Activated B cell treated with CpG ODN at 0.5 μM for 24 hours (primary cell): ENCODE data around the gene ABCB9. TPM values are rescaled to one million over a fixed set of nuclear protein-coding genes. Genes with fewer than 3 reads are reported as not detected.

Source experiments
- ATAC-seq: fragments of 200-7000 bp; cut with Tn5 transposase; one replicate; pipeline ENCODE4 v1.10.0; 2021; ENCODE audit warnings: low read depth, mild to moderate bottlenecking, moderate library complexity
- CTCF ChIA-PET: fragments of 350-600 bp; sonication (Branson Sonifier 250); formaldehyde crosslinking; loops from one replicate; lab custom pipeline; 2021; ENCODE audit warnings: antibody characterized with exemption; lab: Charles Lee
- POLR2A ChIA-PET: fragments of 350-600 bp; sonication (Branson Sonifier 250); formaldehyde crosslinking; loops from one replicate; lab custom pipeline; 2021; ENCODE audit warnings: antibody characterized with exemption; lab: Charles Lee
- DNase-seq: peaks from one replicate; pipeline ENCODE4 v3.0.0; 2022
- H3K27ac Mint-ChIP-seq: one replicate; pipeline ENCODE4 v1.8.0; 2020; ENCODE audit warnings: mixed read lengths
- H3K27me3 Mint-ChIP-seq: one replicate; pipeline ENCODE4 v1.8.0; 2021; ENCODE audit warnings: mixed read lengths
- H3K36me3 Mint-ChIP-seq: one replicate; pipeline ENCODE4 v1.8.0; 2021; ENCODE audit warnings: low read depth, mixed read lengths
- H3K4me1 Mint-ChIP-seq: one replicate; pipeline ENCODE4 v1.8.0; 2021; ENCODE audit warnings: mixed read lengths
- H3K4me3 Mint-ChIP-seq: one replicate; pipeline ENCODE4 v1.8.0; 2020; ENCODE audit warnings: mild to moderate bottlenecking, mixed read lengths
- H3K9me3 Mint-ChIP-seq: one replicate; pipeline ENCODE4 v1.8.0; 2020; ENCODE audit warnings: mixed read lengths
- intact Hi-C: fragments of 100-400 bp; cut with micrococcal nuclease; formaldehyde crosslinking; loops from one replicate; pipeline ENCODE4 v1.15.1; 2024
- total RNA-seq: library from RNA; stranded (reverse); gene quantifications from 2 replicates; pipeline ENCODE4 v1.2.3, GENCODE V29; 2022
- TF ChIP-seq, protein P1 (sequence below): fragments of 200-600 bp; IDR thresholded peaks from one replicate; pipeline ENCODE4 v1.8.0; 2022; ENCODE audit warnings: antibody characterized with exemption, mild to moderate bottlenecking

ABCB9 gene
- total RNA-seq, 1 donor from 2014 or later = 4.6 TPM

DNA sequence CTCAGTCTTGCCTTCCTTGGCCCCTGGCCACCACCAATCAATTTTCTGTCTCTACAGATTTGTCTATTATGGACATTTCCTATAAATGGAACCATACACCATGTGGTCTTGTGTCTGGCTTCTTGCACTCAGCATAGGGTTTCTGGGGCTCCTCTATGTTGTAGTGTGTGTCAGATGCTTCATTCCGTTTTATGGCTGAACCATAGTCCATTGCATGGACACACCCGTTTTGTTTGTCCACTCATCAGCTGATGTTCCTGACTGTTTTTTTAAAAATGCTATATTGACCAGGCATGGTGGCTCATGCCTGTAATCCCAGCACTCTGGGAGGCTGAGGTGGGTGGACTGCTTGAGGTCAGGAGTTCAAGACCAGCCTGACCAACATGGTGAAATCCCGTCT lies 35.2 kb upstream of the ABCB9 start:
- ChIA-PET CTCF (no interaction called here), POLR2A (no interaction called here)
- Mint-ChIP-seq H3K27ac (no peak overlapping the region), H3K36me3 (peaks cover 4% of the 10 kb centered on the region), H3K9me3 (no peaks in the 10 kb centered on the region), H3K4me1 (no peaks in the 10 kb centered on the region), H3K4me3 (no peak overlapping the region), H3K27me3 (no peaks in the 10 kb centered on the region)
- intact Hi-C loops = no loop called here
- DNase-seq = no peak
- ATAC-seq = no peak
- TF ChIP-seq, protein P1, sequence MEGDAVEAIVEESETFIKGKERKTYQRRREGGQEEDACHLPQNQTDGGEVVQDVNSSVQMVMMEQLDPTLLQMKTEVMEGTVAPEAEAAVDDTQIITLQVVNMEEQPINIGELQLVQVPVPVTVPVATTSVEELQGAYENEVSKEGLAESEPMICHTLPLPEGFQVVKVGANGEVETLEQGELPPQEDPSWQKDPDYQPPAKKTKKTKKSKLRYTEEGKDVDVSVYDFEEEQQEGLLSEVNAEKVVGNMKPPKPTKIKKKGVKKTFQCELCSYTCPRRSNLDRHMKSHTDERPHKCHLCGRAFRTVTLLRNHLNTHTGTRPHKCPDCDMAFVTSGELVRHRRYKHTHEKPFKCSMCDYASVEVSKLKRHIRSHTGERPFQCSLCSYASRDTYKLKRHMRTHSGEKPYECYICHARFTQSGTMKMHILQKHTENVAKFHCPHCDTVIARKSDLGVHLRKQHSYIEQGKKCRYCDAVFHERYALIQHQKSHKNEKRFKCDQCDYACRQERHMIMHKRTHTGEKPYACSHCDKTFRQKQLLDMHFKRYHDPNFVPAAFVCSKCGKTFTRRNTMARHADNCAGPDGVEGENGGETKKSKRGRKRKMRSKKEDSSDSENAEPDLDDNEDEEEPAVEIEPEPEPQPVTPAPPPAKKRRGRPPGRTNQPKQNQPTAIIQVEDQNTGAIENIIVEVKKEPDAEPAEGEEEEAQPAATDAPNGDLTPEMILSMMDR = no peak

DNA sequence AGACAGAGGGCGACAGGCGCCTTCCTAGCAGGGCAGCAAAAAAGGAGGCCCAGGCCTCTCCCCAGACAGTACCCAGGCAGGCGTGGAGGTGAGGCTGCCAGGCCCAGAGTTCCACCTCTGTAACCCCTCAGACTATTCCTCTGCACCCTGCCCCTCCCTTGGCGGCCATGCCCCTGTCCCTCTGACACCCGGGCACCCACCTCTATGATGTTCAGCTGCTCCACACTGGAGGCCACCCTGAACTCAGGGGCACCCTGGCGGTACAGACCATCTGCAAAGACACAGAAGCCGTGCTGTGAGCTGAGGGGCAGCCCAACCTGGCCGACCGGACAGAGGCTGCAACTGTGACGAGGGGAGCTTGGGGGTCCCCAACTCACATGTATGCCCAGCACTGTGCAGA lies 34.3 kb upstream of the ABCB9 start:
- H3K27me3 Mint-ChIP-seq = no peaks in the 10 kb centered on the region
- H3K36me3 Mint-ChIP-seq = peaks cover 4% of the 10 kb centered on the region
- no peak overlapping the region for H3K27ac Mint-ChIP-seq
- intact Hi-C loops = no loop called here
- H3K4me1 Mint-ChIP-seq = no peaks in the 10 kb centered on the region
- CTCF ChIA-PET = no interaction called here
- TF ChIP-seq, protein P1 = no peak
- POLR2A ChIA-PET = no interaction called here
- no peak for DNase-seq
- H3K4me3 Mint-ChIP-seq = no peak overlapping the region
- no peaks in the 10 kb centered on the region for H3K9me3 Mint-ChIP-seq
- no peak for ATAC-seq

DNA sequence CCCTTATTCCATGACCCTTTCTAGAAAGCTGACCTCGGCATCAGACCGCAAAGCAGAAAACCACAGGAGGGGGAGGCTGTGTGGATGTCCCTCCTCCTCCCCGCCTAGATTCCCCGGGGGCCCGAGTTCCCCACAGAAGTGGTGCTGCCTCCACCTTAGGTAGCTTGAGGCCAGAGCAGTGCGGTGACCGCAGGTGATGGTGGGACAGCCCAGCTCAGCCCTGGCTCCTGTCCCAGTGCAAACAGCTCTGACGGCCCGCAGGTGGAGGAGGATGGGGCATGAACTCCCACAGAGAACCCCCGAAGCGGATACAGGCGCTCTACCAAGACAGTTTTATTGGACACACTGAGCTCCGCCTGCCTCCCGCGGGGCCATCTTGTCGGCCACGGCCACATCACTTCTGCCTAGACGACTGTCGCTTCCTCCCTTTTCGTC lies 33.7 kb upstream of the ABCB9 start:
- no peak for ATAC-seq
- H3K4me3 Mint-ChIP-seq = no peak overlapping the region
- CTCF ChIA-PET = no interaction called here
- POLR2A ChIA-PET = no interaction called here
- H3K4me1 Mint-ChIP-seq = no peaks in the 10 kb centered on the region
- H3K27me3 Mint-ChIP-seq = no peaks in the 10 kb centered on the region
- intact Hi-C loops = no loop called here
- no peak for DNase-seq
- TF ChIP-seq, protein P1 = no peak
- H3K27ac Mint-ChIP-seq = no peak overlapping the region
- no peaks in the 10 kb centered on the region for H3K9me3 Mint-ChIP-seq
- peaks cover 4% of the 10 kb centered on the region for H3K36me3 Mint-ChIP-seq

DNA sequence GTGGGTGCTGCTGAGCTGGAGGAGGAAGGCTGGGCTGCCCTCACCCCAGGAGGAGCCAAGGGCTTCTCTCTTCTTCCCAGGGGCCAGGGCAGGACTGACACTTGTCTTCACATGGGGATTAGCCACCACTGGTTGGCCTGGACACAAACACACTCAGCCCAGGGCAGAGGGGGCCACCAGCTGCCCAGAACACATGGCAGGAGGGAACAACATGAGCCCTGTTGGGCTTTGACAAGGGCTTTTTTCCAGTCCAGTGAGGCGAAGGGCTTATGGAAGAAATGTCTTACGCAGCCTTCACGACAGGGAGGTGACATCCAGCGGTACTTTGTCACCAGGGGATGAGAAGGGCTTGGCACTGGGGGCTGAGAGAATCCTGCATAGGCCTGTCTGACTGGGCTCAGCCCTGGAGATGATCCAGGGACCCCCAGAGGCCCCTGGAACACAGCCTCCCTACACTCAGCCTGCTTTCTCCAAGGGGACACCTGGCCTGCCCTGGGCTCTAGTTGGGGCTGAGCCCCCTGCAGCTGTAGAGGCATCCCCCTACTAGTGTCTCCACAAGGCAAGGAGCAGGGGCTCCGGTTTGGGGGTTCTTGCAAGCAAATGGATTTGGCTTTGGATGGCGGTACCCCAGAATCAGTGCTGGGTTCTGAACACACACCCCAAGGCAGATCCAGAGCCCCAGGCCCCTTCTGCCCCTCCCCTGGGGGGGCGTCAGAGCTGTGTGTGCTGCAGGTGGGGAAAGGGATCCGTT lies 33.1 kb upstream of the ABCB9 start:
- no peak for ATAC-seq
- intact Hi-C loops = no loop called here
- H3K27me3 Mint-ChIP-seq = no peaks in the 10 kb centered on the region
- H3K36me3 Mint-ChIP-seq = peaks cover 3% of the 10 kb centered on the region
- H3K27ac Mint-ChIP-seq = no peak overlapping the region
- H3K4me3 Mint-ChIP-seq = no peak overlapping the region
- no peak for DNase-seq
- no peaks in the 10 kb centered on the region for H3K9me3 Mint-ChIP-seq
- CTCF ChIA-PET = no interaction called here
- TF ChIP-seq, protein P1 = no peak
- POLR2A ChIA-PET = no interaction called here
- no peaks in the 10 kb centered on the region for H3K4me1 Mint-ChIP-seq

DNA sequence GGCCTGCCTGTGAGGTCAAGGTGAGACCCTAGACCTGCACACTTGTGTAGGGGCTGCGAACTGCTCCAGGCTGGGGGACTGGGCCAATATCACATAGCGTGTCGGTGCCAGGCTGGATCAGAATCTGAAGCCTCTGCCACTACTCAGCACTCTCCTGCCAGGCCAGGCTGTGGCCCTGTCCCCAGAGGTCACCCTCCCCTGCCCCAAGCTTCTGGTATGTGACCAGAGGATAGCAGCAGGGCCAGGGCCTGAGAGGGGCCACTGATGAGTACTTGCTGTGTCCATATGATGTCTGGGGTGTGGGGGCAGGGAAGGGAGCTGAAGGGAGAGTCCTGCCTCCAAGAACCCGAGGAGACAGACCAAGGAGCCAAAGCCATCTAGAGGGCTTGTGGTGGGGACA lies 32.1 kb upstream of the ABCB9 start:
- TF ChIP-seq, protein P1 = no peak
- peaks cover 3% of the 10 kb centered on the region for H3K4me1 Mint-ChIP-seq
- ChIA-PET CTCF (no interaction called here), POLR2A (interaction anchor here (0.7 kb wide), 1 partner anchor 32 kb away, joined by 4 read pairs; no protein-coding TSS in a partner anchor)
- peaks cover 2% of the 10 kb centered on the region for H3K36me3 Mint-ChIP-seq
- no peak overlapping the region for H3K27ac Mint-ChIP-seq
- DNase-seq (no peak), ATAC-seq (no peak)
- H3K4me3 Mint-ChIP-seq = no peak overlapping the region
- intact Hi-C loops = no loop called here
- H3K9me3 Mint-ChIP-seq = no peaks in the 10 kb centered on the region
- no peaks in the 10 kb centered on the region for H3K27me3 Mint-ChIP-seq
